ENCODE data around the gene MYH11.
"Not testable (repeated sequence)": the region's sequence is repeated elsewhere in the genome, so short reads cannot be mapped to it uniquely, and the experiment has no call there.

MYH11 gene

GRCh38 chr16:15803618-15804017 is 53.2 kb downstream of the MYH11 start:
- DNase-seq = no peak

DNA sequence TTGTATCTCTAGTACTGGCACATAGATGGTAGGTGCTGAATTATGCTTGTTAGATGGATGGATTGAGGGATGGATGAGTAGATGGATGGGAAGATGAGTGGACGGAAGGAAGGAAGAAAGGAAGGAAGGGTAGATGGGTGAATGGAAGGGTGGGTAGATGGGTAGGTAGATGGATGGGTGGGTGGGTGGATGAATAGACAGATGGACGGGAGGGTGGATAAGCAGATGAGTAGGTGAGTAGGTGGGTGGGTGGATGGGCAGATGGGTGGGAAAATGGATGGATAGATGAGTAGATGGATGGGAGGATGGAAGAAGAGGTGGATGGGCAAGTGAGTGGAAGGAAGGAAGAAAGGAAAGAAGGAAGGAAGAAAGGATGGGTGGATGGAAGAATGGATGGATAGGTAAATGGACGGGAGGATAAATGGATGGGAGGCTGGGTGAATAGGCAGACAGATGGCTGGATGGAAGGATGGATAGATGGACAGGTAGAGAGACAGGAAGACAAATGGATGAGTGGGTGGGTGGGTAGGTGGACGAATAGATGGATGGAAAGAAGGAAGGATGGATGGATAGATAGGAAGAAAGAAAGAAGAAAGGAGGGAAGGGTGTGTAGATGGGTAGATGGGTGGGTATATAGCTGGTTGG is 56.9 kb downstream of the MYH11 start:
- no peak for DNase-seq

DNA sequence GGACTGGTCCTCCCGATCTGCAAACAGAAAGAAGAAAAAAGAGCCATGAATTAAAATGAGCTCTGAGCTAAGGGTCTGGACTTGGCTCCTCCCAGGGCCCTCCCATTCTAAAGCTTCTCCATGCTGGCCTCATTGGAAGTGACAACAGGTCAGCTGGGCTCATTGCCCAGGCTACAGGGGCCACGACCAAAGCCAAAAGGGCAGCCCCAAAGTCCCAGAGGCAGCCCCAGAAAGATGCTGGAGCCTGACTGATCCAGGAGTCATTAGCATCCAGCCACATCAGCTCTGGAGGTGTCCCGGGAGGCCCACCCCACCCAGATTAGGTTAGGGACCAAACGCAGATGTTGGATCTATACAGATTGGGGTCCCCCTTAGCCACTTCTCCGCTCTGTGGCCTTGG is 58.2 kb downstream of the MYH11 start:
- DNase-seq = no peak

DNA sequence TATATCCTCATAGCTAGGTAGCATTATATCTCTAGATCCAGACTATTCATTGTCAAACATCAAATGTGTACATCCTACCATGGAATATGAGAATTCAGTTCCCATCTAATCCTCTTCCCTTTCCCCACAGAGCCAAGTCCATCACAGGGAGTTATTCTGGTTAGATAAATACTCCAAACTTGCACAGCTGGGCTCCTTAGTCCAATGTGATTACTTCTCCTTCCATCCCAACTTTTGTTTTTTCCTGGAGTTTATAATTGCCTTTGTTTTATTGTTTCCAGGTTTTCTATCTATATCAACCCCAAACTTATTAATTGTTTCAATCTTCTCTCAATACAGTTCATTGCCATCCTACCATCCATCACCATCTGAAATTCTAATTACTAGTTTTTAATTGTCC is 59.9 kb downstream of the MYH11 start:
- no peak for DNase-seq

DNA sequence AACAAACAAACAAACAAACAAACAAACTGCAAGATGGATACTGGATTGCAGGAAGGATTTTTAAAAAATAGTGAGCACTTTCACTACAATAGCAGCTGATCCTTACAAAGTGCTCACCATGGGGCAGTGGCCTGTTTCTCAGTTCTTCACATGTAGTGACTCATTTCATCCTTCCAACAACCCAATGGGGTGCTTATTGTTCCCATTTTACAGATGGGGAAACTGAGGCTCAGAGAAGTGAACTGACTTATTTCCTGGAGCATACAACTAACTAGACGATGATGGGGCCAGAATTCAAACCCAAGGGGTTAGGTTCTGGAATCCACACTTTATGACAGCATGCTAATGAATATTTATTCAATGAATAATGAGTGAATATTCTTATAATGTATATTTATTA is 61.2 kb downstream of the MYH11 start:
- DNase-seq = no peak

DNA sequence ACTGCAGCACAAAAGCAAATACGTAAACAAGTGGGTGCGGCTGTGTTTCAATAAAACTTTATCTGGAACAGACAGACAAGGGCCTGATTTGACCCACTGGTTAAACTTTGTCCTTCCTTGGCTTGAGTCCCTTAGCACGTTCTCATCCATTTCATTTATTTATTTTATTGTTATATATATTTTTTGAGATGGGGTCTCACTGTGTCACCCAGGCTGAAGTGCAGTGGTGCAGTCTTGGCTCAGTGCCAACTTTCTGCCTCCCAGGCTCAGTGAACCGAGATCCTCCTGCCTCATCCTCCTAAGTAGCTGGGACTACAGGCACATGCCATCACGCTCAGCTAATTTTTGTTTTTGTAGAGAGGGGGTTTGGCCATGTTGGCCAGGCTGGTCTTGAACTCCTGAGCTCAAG is 64.3 kb downstream of the MYH11 start:
- no peak for DNase-seq

GRCh38 chr16:15790458-15790857 is 66.4 kb downstream of the MYH11 start:
- DNase-seq = no peak

DNA sequence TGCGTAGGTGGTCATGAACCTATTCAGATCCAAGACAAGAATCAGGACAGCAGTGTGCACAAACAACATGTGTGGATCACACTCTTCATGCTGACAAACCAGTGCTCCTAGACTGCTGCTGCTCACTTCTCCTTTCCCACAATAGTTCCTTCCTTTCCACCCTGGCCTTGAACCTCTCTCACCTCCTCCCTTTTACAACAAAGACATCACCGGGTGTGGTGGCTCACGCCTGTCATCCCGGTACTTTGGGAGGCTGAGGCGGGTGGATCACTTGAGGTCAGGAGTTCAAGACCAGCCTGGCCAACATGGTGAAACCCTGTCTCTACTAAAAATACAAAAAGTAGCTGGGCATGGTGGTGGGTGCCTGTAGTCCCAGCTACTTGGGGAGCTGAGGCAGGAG is 67.0 kb downstream of the MYH11 start:
- not testable (repeated sequence) for DNase-seq

GRCh38 chr16:15788846-15789239 is 68.0 kb downstream of the MYH11 start:
- no peak for DNase-seq

DNA sequence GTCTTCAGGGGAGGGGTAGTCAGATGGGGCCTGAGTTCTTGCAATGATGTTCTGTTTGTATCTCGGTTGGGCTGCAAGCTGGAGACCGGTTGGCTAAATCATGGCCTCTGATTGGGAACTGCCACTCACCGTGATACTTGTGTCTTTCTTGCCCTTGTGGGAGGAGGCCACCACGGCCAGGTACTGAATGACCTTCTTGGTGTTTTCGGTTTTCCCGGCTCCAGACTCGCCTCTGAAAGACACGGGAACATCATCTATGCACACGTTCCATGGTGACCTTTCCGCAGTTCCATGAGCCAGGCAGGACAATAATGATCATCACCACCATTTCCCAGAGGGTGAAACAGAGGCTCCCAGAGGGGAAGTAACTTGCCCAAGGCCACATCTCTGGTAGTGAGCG is 70.3 kb downstream of the MYH11 start:
- no peak for DNase-seq

DNA sequence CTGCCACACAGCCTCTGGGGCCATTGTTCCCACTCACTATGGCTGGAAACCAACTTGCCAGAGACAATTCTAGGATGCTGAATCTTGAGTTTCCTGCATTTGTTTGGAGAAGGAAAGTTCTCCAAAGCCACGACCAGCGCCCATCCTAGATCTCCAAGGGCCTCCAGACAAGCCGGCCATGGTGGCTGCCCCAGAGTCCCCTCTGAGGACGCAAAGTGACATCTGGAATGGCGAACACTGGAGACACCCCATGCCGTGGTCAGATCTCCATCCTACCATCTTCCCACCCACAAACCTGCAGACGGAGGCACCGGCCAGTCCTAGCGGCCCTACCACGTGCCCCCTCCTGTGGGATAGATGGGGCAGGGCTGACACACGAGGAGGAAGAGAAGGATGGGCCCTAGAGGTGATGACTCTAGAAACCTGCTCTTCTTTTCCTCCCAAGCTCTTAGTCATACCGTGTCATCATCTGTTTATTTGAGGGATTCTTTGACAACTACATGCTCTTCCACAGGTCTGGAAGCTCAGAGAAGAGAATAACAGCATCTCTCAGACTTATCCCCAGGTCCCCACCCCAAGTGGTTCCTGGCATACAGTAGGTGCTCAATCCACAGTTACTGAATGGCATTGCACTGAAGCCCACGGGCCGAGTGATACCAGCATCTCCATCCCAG is 71.3 kb downstream of the MYH11 start:
- DNase-seq = no peak

- no peak for DNase-seq
Observed at GRCh38 chr16:15783985-15784384, 72.8 kb downstream of the MYH11 start.

GRCh38 chr16:15782573-15783365 is 74.1 kb downstream of the MYH11 start:
- DNase-seq = no peak

GRCh38 chr16:15781650-15782049 is 75.2 kb downstream of the MYH11 start:
- no peak for DNase-seq

DNA sequence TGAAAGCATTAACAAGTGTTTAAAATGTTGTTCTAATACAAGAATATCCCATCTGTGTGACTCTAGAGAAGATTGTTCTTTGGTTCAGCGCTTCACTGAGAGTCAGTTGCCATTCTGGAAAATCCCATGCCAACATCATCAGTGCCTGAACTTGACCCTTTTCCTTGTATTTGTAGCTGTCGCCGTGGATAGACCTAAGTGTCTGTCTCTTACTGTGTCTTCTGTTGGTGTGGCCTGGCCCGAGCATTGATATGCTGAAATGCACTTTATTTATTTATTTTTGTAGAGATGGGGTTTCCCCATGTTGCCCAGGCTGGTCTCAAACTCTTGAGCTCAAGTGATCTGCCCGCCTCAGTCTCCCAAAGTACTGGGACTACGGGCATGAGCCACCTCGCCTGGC is 76.0 kb downstream of the MYH11 start:
- DNase-seq = no peak

DNA sequence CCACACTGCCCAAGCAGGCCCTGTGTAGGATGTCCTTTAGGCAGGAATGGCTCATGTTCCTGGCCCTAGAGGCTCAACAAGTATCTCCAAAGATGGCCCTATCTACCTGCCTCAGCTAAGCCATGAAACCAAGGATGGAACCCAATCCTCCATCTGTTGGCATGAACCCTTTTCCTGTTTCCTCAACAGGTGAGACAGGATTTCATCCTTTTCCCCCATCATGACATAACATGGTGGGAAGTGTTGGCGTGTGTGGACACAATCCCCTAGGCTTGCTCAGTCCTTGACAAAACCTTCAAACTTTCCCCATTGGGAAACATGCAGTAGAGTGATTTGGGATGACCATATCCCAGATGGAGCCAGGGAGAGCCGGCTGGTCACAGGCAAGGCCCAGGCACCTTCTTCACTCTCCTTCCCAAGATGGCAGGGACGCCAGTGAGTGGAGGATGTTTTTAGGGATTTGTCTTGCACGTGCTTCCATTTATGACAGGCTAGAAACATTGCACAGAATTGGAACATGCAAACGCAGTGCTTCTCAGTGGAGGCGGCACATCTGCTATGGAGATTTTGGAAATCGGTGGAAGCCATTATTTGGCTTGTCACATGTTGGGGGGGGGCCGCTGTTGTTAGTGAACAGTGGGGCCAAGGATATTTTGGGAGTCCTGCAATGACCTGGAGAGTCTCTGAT is 77.0 kb downstream of the MYH11 start:
- DNase-seq = no peak

- no peak for DNase-seq
Observed at GRCh38 chr16:15778999-15779614, 77.7 kb downstream of the MYH11 start.

DNA sequence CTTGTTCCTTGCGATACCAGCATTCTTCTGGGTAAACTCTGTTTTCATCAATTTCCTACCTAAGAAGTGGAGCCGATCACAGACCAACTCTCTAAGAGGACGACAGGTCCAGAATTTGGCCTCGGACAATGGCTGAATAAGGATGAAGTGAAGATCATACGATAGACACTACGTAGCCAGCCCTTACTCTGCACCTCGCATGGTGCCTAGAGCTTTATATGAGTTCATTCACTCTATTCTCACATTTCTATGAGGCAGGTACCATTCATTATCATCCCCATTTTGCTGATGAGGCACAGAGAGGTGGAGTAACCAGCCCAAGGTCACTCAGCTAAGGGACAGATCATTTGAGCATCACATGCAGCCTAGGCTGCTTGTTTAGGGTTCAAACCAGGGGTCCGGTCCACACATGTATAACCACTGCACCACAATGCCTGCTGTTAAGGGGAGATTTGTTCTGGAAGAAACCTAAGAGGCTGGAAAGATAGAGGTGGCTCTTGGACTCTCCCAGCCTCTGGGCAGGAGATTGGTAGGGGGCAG is 78.6 kb downstream of the MYH11 start:
- no peak for DNase-seq

GRCh38 chr16:15777533-15778203 is 79.2 kb downstream of the MYH11 start:
- DNase-seq = no peak

DNA sequence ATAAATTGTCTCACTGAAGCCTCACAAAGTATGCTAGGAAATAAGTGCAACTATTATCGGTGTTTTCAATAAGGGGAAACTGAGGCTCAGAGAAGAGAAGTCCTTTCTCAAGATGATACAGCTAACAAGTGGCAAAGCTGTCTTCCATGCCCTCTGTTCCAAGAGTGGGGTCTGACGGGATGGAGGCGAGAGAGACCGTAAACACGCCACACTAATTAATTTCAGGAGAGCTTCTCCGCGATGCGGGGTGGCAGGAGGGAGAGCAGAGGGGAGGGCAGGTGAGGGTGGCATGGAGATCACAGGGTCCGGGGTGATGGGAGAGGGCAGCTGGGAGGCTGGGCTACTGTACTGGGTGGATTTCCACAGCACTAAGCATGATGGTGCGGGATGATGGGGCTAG is 80.3 kb downstream of the MYH11 start:
- DNase-seq = no peak

DNA sequence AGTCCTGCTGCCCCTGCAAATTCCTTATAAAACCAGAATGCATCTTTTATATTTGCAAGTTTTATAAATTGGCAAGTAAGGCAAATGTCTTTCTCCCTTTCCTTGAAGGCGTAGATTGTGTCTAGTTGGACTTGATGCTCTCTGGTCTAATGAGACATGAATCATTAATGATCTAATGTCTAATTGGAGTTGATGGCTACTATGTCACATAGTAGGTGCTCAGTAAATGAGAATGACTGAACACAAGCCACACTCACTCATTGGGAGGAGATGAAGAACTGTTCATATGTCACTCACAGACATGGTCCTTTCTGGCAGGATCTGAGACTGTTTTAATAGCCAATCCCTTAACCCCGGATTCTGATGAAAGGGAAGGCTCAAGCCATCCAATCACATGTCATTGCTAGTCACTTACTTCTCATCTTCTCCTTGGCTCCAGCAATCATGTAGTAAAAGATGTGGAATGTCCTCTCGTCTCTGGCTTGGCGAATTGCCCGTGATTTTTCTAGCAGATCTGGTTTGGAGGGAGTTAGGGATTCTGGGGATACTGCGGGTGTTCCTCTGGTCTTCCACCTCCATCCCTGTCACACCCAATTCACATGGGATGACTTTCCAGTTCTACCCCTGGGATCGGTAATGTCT is 81.0 kb downstream of the MYH11 start:
- no peak for DNase-seq

GRCh38 chr16:15775209-15775608 is 81.6 kb downstream of the MYH11 start:
- no peak for DNase-seq

Data from CD4-positive, alpha-beta T cell treated with Interleukin-10 for 1 hour (primary cell).